ENCODE results near the gene DUSP5. TPM values are rescaled to one million over a fixed set of nuclear protein-coding genes. Genes with fewer than 3 reads are reported as not detected.

DUSP5 gene
- polyA plus RNA-seq, 3 donors: 2.0 to 65.3 (median 3.9) TPM

DNA sequence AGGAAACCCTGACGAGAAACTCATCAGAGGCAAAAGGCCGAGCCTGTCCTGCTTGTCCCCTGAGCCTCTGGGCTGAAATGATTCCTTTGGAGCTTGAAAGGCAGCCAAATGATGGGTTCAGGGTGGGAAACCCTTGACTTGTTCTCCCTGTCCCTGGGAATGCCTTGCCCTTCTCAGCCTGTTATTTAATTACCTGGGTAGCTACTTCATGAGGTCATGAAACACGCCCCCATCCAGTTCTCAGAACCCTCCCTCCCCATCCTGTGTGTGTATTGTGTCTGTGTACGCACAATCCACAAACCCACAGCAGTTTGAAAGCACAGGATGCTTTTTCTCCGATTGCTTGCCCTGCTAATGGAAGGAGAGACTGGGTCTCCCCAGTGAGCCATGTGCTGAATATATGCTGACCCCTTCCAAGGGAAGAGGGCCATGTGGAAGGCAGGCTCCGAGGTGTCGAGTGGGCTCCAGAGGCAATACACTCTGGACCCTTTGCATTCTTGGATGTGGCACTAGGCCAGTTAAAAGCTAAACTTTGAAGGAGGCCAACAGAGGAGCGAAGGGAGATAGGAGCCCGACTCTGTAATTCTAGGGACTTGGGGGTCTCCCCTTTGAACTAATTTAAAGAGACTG lies 10.6 kb downstream of the DUSP5 start:
- peaks cover 30 to 36% of the 10 kb centered on the region in 2 donors for H3K4me1 ChIP-seq (ENCODE audit: control insufficient read depth in 1 of 2, insufficient read depth in 2 of 2, low read length in 2 of 2)
- Mint-ChIP-seq H3K9me3 (peaks cover 0 to 5% (median 0%) of the 10 kb centered on the region in 7 donors), H3K27ac (peak overlapping the region in 3 of 7 donors; percentile 20 to 49 (median 35)), H3K27me3 (ENCODE audit: low read depth in 3 of 3) (peaks cover 2 to 6% (median 5%) of the 10 kb centered on the region in 3 donors), H3K4me3 (no peak overlapping the region), H3K36me3 (peaks cover 40 to 73% of the 10 kb centered on the region in 2 donors), H3K4me1 (peaks cover 52% of the 10 kb centered on the region)
- no peaks in the 10 kb centered on the region for H3K9me3 ChIP-seq (replicated peaks in 1 of 2; ENCODE audit: control insufficient read depth in 1 of 2, insufficient read depth in 1 of 2, low read length in 2 of 2)
- H3K4me3 ChIP-seq (replicated peaks in 1 of 3; ENCODE audit: low read depth in 2 of 3, low read length in 3 of 3): no peak overlapping the region
- 98% methylated on average over 5 of the region's 9 CpGs for WGBS (ENCODE audit: insufficient coverage)
- H3K9ac ChIP-seq (ENCODE audit: insufficient read depth, low read length, poor library complexity, severe bottlenecking): no peak overlapping the region
- no peak for DNase-seq
- H3K4me2 ChIP-seq (replicated peaks; ENCODE audit: extremely low read depth, low read length, poor library complexity, severe bottlenecking): no peak overlapping the region
- no peaks in the 10 kb centered on the region for H3K79me2 ChIP-seq (ENCODE audit: insufficient read depth, low read length)
- no peak overlapping the region for H2AFZ ChIP-seq (ENCODE audit: insufficient read depth, low read depth, low read length, poor library complexity, severe bottlenecking)
- H4K20me1 ChIP-seq (ENCODE audit: insufficient read depth, low read length): peaks cover 14% of the 10 kb centered on the region
- H3K27ac ChIP-seq (ENCODE audit: low read depth in 1 of 2, low read length in 2 of 2): no peak overlapping the region
- peaks cover 0 to 31% of the 10 kb centered on the region in 2 donors for H3K36me3 ChIP-seq (replicated peaks in 1 of 2; ENCODE audit: control insufficient read depth in 1 of 2, insufficient read depth in 2 of 2, low read length in 2 of 2)
- TF ChIP-seq, protein P1, sequence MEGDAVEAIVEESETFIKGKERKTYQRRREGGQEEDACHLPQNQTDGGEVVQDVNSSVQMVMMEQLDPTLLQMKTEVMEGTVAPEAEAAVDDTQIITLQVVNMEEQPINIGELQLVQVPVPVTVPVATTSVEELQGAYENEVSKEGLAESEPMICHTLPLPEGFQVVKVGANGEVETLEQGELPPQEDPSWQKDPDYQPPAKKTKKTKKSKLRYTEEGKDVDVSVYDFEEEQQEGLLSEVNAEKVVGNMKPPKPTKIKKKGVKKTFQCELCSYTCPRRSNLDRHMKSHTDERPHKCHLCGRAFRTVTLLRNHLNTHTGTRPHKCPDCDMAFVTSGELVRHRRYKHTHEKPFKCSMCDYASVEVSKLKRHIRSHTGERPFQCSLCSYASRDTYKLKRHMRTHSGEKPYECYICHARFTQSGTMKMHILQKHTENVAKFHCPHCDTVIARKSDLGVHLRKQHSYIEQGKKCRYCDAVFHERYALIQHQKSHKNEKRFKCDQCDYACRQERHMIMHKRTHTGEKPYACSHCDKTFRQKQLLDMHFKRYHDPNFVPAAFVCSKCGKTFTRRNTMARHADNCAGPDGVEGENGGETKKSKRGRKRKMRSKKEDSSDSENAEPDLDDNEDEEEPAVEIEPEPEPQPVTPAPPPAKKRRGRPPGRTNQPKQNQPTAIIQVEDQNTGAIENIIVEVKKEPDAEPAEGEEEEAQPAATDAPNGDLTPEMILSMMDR (IDR thresholded peaks at IDR 0.05): no peak
- no peaks in the 10 kb centered on the region for H3K27me3 ChIP-seq (ENCODE audit: control insufficient read depth in 2 of 2, insufficient read depth in 2 of 2, low read length in 2 of 2)
- intact Hi-C loops (cut with micrococcal nuclease): loop anchor here in 1 of 2 donors (10.0 kb wide), 1 partner anchor 433 kb away; no protein-coding TSS in a partner anchor

DNA sequence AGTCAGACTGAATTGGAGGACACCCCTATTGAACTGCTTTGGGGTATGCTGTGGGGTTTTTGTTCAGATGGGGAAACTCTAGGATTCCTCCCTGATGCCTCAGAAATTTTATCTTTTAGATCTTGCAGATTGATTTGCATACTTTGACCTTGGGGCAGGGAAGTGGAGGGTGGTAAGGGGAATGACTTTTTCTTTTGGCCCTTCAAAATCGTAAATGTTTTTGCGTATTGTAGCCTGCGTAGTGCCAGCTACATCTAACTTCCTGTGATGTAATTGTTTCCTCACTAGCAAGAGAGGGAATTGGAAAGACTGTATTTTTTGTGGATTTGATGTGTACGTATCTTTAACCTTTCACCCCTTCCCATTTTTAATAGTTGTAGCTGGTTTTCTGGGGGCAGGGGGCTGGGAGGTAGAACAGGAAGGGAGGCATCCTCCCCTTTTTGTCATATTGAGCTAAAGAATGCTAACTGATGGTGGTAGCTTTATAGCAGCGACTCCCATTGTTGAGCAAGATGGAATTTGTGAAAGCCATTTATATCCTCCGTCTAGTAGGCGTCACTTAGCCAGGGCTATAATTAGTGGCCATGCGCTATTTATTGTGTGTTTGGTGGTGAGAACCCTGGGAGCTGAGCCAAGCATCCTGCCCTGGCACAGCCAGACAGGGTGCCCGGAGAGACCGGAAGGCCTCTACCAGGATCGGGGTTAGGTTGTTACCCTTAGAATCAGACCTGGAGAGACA lies 11.3 kb downstream of the DUSP5 start:
- H3K4me3 Mint-ChIP-seq: peak overlapping the region in 1 of 2 donors; percentile 46
- H3K27ac Mint-ChIP-seq: peak overlapping the region in 5 of 7 donors; percentile 40 to 59 (median 47)
- H3K36me3 Mint-ChIP-seq: peaks cover 40 to 72% of the 10 kb centered on the region in 2 donors
- no peak overlapping the region for H3K4me2 ChIP-seq (replicated peaks; ENCODE audit: extremely low read depth, low read length, poor library complexity, severe bottlenecking)
- no peak overlapping the region for H3K9ac ChIP-seq (ENCODE audit: insufficient read depth, low read length, poor library complexity, severe bottlenecking)
- intact Hi-C loops (cut with micrococcal nuclease): loop anchor here in 1 of 2 donors (10.0 kb wide), 1 partner anchor 434 kb away; no protein-coding TSS in a partner anchor
- no peak for DNase-seq
- peaks cover 0 to 5% (median 2%) of the 10 kb centered on the region in 7 donors for H3K9me3 Mint-ChIP-seq
- no peak overlapping the region for H3K4me3 ChIP-seq (replicated peaks in 1 of 3; ENCODE audit: low read depth in 2 of 3, low read length in 3 of 3)
- peaks cover 0 to 31% of the 10 kb centered on the region in 2 donors for H3K36me3 ChIP-seq (replicated peaks in 1 of 2; ENCODE audit: control insufficient read depth in 1 of 2, insufficient read depth in 2 of 2, low read length in 2 of 2)
- H3K9me3 ChIP-seq (replicated peaks in 1 of 2; ENCODE audit: control insufficient read depth in 1 of 2, insufficient read depth in 1 of 2, low read length in 2 of 2): no peaks in the 10 kb centered on the region
- peaks cover 4 to 7% (median 5%) of the 10 kb centered on the region in 3 donors for H3K27me3 Mint-ChIP-seq (ENCODE audit: low read depth in 3 of 3)
- TF ChIP-seq, protein P1 (IDR thresholded peaks at IDR 0.05): no peak
- no peaks in the 10 kb centered on the region for H3K79me2 ChIP-seq (ENCODE audit: insufficient read depth, low read length)
- H4K20me1 ChIP-seq (ENCODE audit: insufficient read depth, low read length): peaks cover 14% of the 10 kb centered on the region
- peaks cover 23 to 29% of the 10 kb centered on the region in 2 donors for H3K4me1 ChIP-seq (ENCODE audit: control insufficient read depth in 1 of 2, insufficient read depth in 2 of 2, low read length in 2 of 2)
- peaks cover 45% of the 10 kb centered on the region for H3K4me1 Mint-ChIP-seq
- H3K27me3 ChIP-seq (ENCODE audit: control insufficient read depth in 2 of 2, insufficient read depth in 2 of 2, low read length in 2 of 2): no peaks in the 10 kb centered on the region
- WGBS (ENCODE audit: insufficient coverage): 44% methylated on average over 7 of the region's 11 CpGs
- no peak overlapping the region for H3K27ac ChIP-seq (ENCODE audit: low read depth in 1 of 2, low read length in 2 of 2)
- no peak overlapping the region for H2AFZ ChIP-seq (ENCODE audit: insufficient read depth, low read depth, low read length, poor library complexity, severe bottlenecking)
